Uterus (tissue), 2 donors: ENCODE data around the gene SLC16A2.

Experiments
- POLR2A ChIP-seq, 2 donors: fragments of 450-650 bp; IDR thresholded peaks; one replicate each; pipeline ENCODE4 v1.6.1; 2016; ENCODE audit warnings: antibody characterized with exemption in 2 of 2, mild to moderate bottlenecking in 1 of 2, moderate library complexity in 1 of 2
- TF ChIP-seq, protein P1 (sequence below), 4 experiments: fragments of 200-600 bp in 2 of 4; fragments of 450-650 bp in 2 of 4; sonication (generic) in 2 of 4; IDR thresholded peaks; one replicate each; pipeline ENCODE4 v1.5.1; 2016 to 2019; ENCODE audit warnings: antibody characterized with exemption in 4 of 4, mild to moderate bottlenecking in 2 of 4, moderate library complexity in 1 of 4

DNA sequence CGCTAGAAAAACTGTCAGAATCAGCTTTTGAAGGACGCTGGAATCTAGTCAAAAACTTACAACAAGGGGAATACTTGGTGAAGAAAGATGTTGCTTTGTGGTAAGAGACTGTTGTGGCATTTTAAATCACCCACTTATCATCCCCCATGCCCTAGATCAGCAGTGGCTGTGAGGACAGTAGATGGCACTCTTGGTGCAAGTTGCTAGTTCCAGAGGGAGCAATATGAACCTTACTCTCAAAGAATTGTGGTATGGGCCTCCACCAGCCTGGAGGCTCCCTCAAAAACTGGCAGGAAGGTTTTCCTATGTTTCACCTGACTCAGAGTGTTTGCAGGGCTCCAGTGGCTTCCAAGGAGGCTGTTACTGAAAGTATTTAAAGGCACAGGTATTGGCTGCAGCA lies 37.7 kb upstream of the SLC16A2 start:
- no peak for TF ChIP-seq POLR2A (IDR thresholded peaks at IDR 0.05)
- TF ChIP-seq, protein P1, sequence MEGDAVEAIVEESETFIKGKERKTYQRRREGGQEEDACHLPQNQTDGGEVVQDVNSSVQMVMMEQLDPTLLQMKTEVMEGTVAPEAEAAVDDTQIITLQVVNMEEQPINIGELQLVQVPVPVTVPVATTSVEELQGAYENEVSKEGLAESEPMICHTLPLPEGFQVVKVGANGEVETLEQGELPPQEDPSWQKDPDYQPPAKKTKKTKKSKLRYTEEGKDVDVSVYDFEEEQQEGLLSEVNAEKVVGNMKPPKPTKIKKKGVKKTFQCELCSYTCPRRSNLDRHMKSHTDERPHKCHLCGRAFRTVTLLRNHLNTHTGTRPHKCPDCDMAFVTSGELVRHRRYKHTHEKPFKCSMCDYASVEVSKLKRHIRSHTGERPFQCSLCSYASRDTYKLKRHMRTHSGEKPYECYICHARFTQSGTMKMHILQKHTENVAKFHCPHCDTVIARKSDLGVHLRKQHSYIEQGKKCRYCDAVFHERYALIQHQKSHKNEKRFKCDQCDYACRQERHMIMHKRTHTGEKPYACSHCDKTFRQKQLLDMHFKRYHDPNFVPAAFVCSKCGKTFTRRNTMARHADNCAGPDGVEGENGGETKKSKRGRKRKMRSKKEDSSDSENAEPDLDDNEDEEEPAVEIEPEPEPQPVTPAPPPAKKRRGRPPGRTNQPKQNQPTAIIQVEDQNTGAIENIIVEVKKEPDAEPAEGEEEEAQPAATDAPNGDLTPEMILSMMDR (IDR thresholded peaks at IDR 0.05), result peak; percentile 21 to 46 (median 27)
